Psoas muscle (tissue), 8 donors: ENCODE data around the gene CD84. TPM values are rescaled to one million over a fixed set of nuclear protein-coding genes. Genes with fewer than 3 reads are reported as not detected.

Experiments used
- ATAC-seq, 4 donors: fragments of 200-7000 bp; cut with Tn5 transposase; one replicate each; pipeline ENCODE4 v1.9.1; 2020; ENCODE audit warnings: moderate library complexity in 3 of 4, mild to moderate bottlenecking in 2 of 4
- DNase-seq, 2 donors: peaks; one replicate each; pipeline ENCODE4 v3.0.0-alpha.2; 2020
- H3K27ac ChIP-seq: fragments of 200-600 bp; one replicate; pipeline ENCODE4 v1.8.0; 2022
- H3K27me3 ChIP-seq, 3 donors: fragments of 200-600 bp in 1 of 3; one replicate each; pipeline versions ENCODE4 v1.6.1 to v1.8.0; 2013 to 2022; ENCODE audit warnings: low read length in 2 of 3, mild to moderate bottlenecking in 2 of 3, moderate library complexity in 1 of 3; ENCODE audit not compliant: insufficient read depth in 3 of 3
- H3K36me3 ChIP-seq, 2 donors: fragments of 200-600 bp in 1 of 2; one replicate each; pipeline versions ENCODE4 v1.6.1 to v1.8.0; 2013 to 2022; ENCODE audit warnings: low read depth in 1 of 2, mild to moderate bottlenecking in 1 of 2, moderate library complexity in 1 of 2; ENCODE audit not compliant: insufficient read depth in 1 of 2
- H3K4me1 ChIP-seq: fragments of 200-600 bp; one replicate; pipeline ENCODE4 v1.8.0; 2022
- H3K4me3 ChIP-seq: fragments of 200-600 bp; one replicate; pipeline ENCODE4 v1.8.0; 2022; ENCODE audit warnings: mild to moderate bottlenecking
- H3K9me3 ChIP-seq: fragments of 200-600 bp; one replicate; pipeline ENCODE4 v1.8.0; 2022
- WGBS, 3 donors: extraction: QIAGEN DNeasy Blood & Tissue Kit; methylation state at CpG; one replicate each; pipeline versions ENCODE4 v1.1.6 to v1.1.7; 2013; 5-methylcytosine and 5-hydroxymethylcytosine counted together
- intact Hi-C, 2 donors: fragments of 100-400 bp; cut with DNase I; formaldehyde crosslinking; loops; one replicate each; pipeline versions ENCODE4 v1.11.0 to v1.14.2; 2022
- polyA plus RNA-seq, 3 donors: library from polyadenylated mRNA; stranded (reverse); fragments of 200-250 nt; gene quantifications; one replicate each; pipeline ENCODE4 v1.2.3, GENCODE V29; 2013
- total RNA-seq, 4 donors: library from RNA; stranded (reverse); fragmentation: NEBNext Ultra II Directional in 2 of 4; extraction: Animal tissue kit (Norgen Biotek cat#: 25700) in 2 of 4; gene quantifications; one replicate each; pipeline versions ENCODE4 v1.2.1 to v1.2.4, GENCODE V29; 2021 to 2023
- TF ChIP-seq, protein P1 (sequence below): fragments of 200-600 bp; IDR thresholded peaks from one replicate; pipeline ENCODE4 v1.8.0; 2022; ENCODE audit warnings: antibody characterized with exemption
- donor health status: healthy with polysubstance abuse.
- donor health status: DM: no; HTN: no; CAD: no; lungs with moderate emphysema.
- donor health status: Bipolar disorder and iron deficiency.
- donor health status: healthy.
- donor health status: DM: yes; HTN: yes; CAD: no.
- donor health status: DM: no; HTN: no; CAD: no.
- donor health status: DM: no; HTN: no; CAD: no.
- donor health status: DM: yes; HTN: yes; CAD: no.

Gene CD84
- total and polyA plus RNA-seq, 7 donors: 0.04 to 2.6 (median 0.75) TPM

DNA sequence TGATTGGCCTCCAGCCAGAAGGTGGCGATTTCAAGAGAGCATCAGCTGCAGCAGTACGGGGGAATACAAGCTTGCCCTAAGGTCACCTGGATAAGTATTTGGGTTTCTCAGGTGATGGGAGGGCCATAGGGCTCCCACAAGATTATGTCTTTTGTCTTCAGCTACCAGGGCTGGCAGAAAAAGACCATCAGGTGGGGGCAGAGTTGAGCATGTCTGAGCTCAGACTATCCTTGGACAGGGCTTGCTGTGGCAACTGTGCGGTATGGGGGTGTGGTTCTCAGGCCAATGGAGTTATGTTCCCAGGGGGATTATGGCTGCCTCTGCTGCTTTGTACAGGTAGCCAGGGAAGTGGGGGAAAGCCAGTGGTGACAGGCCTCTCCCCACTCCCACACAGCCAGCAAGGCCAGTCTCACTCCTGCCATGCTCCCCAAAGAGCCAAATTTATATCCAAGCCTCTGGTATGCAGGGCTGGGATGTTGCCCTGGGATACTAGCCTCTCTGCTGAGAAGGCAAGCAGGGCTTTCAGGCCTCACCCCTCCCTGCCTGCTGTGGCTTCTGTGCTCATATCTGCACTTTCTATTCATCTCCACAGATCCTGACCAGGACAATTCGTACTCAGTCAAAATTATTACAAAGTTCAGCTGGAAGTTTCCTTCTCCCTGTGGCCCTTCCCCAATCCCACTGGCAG, 26.6 kb upstream of the CD84 start:
- no peaks in the 10 kb centered on the region for H3K27me3 ChIP-seq
- H3K36me3 ChIP-seq: no peaks in the 10 kb centered on the region
- peaks cover 8% of the 10 kb centered on the region for H3K9me3 ChIP-seq
- DNase-seq (no peak), ATAC-seq (no peak)
- WGBS, 3 donors: 77 to 80% (median 78%) methylated on average over 4 of the region's 4 CpGs
- no peak overlapping the region for H3K4me3 ChIP-seq
- TF ChIP-seq, protein P1, sequence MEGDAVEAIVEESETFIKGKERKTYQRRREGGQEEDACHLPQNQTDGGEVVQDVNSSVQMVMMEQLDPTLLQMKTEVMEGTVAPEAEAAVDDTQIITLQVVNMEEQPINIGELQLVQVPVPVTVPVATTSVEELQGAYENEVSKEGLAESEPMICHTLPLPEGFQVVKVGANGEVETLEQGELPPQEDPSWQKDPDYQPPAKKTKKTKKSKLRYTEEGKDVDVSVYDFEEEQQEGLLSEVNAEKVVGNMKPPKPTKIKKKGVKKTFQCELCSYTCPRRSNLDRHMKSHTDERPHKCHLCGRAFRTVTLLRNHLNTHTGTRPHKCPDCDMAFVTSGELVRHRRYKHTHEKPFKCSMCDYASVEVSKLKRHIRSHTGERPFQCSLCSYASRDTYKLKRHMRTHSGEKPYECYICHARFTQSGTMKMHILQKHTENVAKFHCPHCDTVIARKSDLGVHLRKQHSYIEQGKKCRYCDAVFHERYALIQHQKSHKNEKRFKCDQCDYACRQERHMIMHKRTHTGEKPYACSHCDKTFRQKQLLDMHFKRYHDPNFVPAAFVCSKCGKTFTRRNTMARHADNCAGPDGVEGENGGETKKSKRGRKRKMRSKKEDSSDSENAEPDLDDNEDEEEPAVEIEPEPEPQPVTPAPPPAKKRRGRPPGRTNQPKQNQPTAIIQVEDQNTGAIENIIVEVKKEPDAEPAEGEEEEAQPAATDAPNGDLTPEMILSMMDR: no peak
- no peaks in the 10 kb centered on the region for H3K4me1 ChIP-seq
- intact Hi-C loops: loop anchor here (2.0 to 10.0 kb wide), 2 partner anchors 177 to 181 kb away; no protein-coding TSS in a partner anchor
- H3K27ac ChIP-seq: no peak overlapping the region

DNA sequence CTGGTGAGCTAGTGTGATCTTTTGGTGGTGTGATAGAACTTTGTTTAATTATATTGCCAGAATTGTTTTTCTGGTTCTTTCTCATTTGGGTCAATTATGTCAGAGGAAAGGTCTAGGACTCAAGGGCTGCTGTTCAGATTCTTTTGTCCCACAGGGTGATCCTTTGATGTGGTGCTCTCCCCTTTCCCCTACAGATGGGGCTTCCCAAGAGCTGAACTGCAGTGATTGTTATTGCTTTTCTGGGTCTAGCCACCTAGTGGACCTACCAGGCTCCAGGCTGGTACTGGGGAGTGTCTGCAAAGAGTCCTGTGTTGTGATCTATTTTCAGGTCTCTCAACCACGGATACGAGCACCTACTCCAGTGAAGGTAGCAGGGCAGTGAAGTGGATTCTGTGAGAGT, 25.9 kb upstream of the CD84 start:
- intact Hi-C loops: loop anchor here in 1 of 2 donors (10.0 kb wide), 1 partner anchor 180 kb away; no protein-coding TSS in a partner anchor
- H3K9me3 ChIP-seq: peaks cover 9% of the 10 kb centered on the region
- DNase-seq: no peak
- H3K36me3 ChIP-seq: no peaks in the 10 kb centered on the region
- TF ChIP-seq, protein P1: no peak
- no peak for ATAC-seq
- no peaks in the 10 kb centered on the region for H3K27me3 ChIP-seq
- H3K4me1 ChIP-seq: no peaks in the 10 kb centered on the region
- H3K27ac ChIP-seq: no peak overlapping the region
- 83 to 94% (median 90%) methylated on average over 2 of the region's 2 CpGs for WGBS, 3 donors
- H3K4me3 ChIP-seq: no peak overlapping the region

DNA sequence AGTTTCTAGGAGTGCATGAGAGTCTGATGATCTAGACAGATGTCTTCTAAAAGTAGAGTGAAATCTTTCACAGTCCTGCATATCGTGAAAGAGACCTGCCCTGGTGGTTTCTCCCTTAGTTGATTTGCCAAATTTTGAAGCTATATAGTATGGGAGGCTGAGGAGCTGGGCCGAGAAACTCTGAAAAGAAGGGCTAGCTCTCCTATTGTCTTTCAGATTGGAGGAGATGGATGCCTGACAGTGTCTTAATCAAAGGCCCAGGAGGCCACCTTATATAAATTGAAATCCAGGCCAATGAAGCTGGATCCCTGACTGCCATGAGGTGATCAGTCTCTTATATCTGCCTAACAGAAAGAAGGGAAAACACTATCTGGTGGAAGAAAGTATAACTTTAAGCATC, 18.4 kb upstream of the CD84 start:
- Histone ChIP-seq H3K36me3 (no peaks in the 10 kb centered on the region), H3K4me3 (no peak overlapping the region), H3K9me3 (peaks cover 6% of the 10 kb centered on the region), H3K27ac (no peak overlapping the region), H3K4me1 (no peaks in the 10 kb centered on the region), H3K27me3 (no peaks in the 10 kb centered on the region)
- intact Hi-C loops: no loop called here
- ATAC-seq (no peak), DNase-seq (no peak)
- TF ChIP-seq, protein P1: no peak
- 54 to 73% (median 72%) methylated on average over 2 of the region's 2 CpGs for WGBS, 3 donors

- no peaks in the 10 kb centered on the region for H3K27me3 ChIP-seq
- peaks cover 6% of the 10 kb centered on the region for H3K9me3 ChIP-seq
- no peak overlapping the region for H3K27ac ChIP-seq
- 81 to 91% (median 89%) methylated on average over 1 of the region's 1 CpG for WGBS, 3 donors
- ATAC-seq: no peak
- intact Hi-C loops: no loop called here
- DNase-seq: no peak
- no peaks in the 10 kb centered on the region for H3K36me3 ChIP-seq
- H3K4me3 ChIP-seq: no peak overlapping the region
- no peaks in the 10 kb centered on the region for H3K4me1 ChIP-seq
- TF ChIP-seq, protein P1: no peak
These were observed 17.8 kb upstream of the CD84 start for GRCh38 chr1:160597051-160597450.

GRCh38 chr1:160590488-160590887, 11.2 kb upstream of the CD84 start:
- no peak for ATAC-seq
- no peak overlapping the region for H3K27ac ChIP-seq
- DNase-seq: no peak
- H3K4me1 ChIP-seq: no peaks in the 10 kb centered on the region
- H3K36me3 ChIP-seq: no peaks in the 10 kb centered on the region
- H3K9me3 ChIP-seq: no peaks in the 10 kb centered on the region
- no peak overlapping the region for H3K4me3 ChIP-seq
- intact Hi-C loops: no loop called here
- H3K27me3 ChIP-seq: no peaks in the 10 kb centered on the region
- TF ChIP-seq, protein P1: no peak
- WGBS, 3 donors: 72 to 91% (median 85%) methylated on average over 1 of the region's 1 CpG
